ENCODE results near the gene CACNG1. TPM values are rescaled to one million over a fixed set of nuclear protein-coding genes. Genes with fewer than 3 reads are reported as not detected.
"Not testable (repeated sequence)": the region's sequence is repeated elsewhere in the genome, so short reads cannot be mapped to it uniquely, and the experiment has no call there.

CACNG1 gene
- total and polyA plus RNA-seq, 2 donors (not counting 1 experiment from before 2014, with no cell fraction given), result not detected

DNA sequence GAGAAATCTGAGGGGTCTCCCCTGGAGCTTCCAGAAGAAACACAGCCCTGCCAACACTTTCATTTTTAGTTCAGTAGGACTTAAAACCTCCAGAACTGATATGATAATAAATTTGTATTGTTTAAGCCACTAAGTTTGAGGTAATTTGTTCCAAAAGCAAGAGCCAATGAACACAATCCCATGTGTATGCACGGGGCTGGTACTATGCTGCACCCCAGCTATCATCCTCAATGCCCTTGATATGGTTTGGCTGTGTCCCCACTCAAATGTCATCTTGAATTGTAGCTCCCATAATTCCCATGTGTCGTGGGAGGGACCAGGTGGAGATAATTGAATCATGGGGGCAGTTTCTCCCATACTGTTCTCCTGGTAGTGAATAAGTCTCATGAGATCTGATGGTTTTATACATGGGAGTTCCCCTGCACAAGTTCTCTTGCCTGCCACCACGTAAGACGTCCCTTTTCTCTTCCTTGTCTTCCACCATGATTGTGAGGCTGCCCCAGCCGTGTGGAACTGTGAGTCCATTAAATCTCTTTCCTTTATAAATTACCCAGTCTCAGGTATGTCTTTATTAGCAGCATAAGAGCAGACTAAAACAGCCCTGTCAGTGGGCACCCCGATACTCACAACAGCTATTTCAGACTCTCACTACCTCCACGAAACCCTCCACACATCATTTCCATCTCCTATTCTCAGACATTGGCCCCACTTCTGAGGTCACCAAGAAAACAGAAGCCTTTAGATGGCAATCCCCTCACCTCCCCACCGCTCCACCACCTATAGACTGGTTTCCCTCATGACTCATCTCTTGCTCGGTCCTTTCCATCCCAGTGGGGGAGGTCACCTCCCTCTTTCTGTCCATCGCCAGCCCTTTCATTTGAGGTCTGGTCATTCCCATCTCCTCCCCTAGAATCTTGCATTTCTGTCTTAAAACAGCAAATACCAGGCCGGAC, 8.9 kb upstream of the CACNG1 start:
- no peaks in the 10 kb centered on the region for H3K4me1 ChIP-seq (ENCODE audit: control insufficient read depth, extremely low read depth, insufficient read depth, low read length)
- no peaks in the 10 kb centered on the region for H3K36me3 ChIP-seq (ENCODE audit: control insufficient read depth, insufficient read depth, low read length)
- H3K79me2 ChIP-seq (ENCODE audit: control insufficient read depth, insufficient read depth, low read length), result no peaks in the 10 kb centered on the region
- DNase-seq (ENCODE audit: low read depth in 2 of 2), result no peak
- H3K27ac ChIP-seq (ENCODE audit: insufficient read depth, low read length), result no peak overlapping the region
- peaks cover 3% of the 10 kb centered on the region for H3K27me3 ChIP-seq (ENCODE audit: control insufficient read depth, insufficient read depth, low read length)
- no peak overlapping the region for H3K4me3 ChIP-seq (replicated peaks in 1 of 4; ENCODE audit: control extremely low read depth in 1 of 4, insufficient read depth in 1 of 4, low read depth in 3 of 4, low read length in 4 of 4)
- no peak overlapping the region for H3K4me2 ChIP-seq (ENCODE audit: extremely low read depth, insufficient read depth, low read length)
- no peak overlapping the region for H2AFZ ChIP-seq (ENCODE audit: low read length)
- H3K9ac ChIP-seq (ENCODE audit: insufficient read depth, low read length), result no peak overlapping the region
- no peaks in the 10 kb centered on the region for H4K20me1 ChIP-seq (ENCODE audit: control insufficient read depth, extremely low read depth, insufficient read depth, low read length)
- H3K9me3 ChIP-seq (ENCODE audit: control insufficient read depth, insufficient read depth, low read depth, low read length), result no peaks in the 10 kb centered on the region
- TF ChIP-seq CTCF (conservative IDR thresholded peaks at IDR 0.05 in 1 of 2, IDR thresholded peaks at IDR 0.05 in 1 of 2; ENCODE audit: low read depth in 1 of 2, low read length in 2 of 2) (no peak), EZH2 (IDR thresholded peaks at IDR 0.05; ENCODE audit: low read length, missing control alignments) (no peak)

- Histone ChIP-seq H3K36me3 (ENCODE audit: control insufficient read depth, insufficient read depth, low read length) (no peaks in the 10 kb centered on the region), H3K79me2 (ENCODE audit: control insufficient read depth, insufficient read depth, low read length) (no peaks in the 10 kb centered on the region), H3K9ac (ENCODE audit: insufficient read depth, low read length) (no peak overlapping the region), H3K4me2 (ENCODE audit: extremely low read depth, insufficient read depth, low read length) (no peak overlapping the region), H3K4me3 (replicated peaks in 1 of 4; ENCODE audit: control extremely low read depth in 1 of 4, insufficient read depth in 1 of 4, low read depth in 3 of 4, low read length in 4 of 4) (no peak overlapping the region), H3K27me3 (ENCODE audit: control insufficient read depth, insufficient read depth, low read length) (peaks cover 8% of the 10 kb centered on the region), H3K9me3 (ENCODE audit: control insufficient read depth, insufficient read depth, low read depth, low read length) (no peaks in the 10 kb centered on the region), H2AFZ (ENCODE audit: low read length) (no peak overlapping the region), H4K20me1 (ENCODE audit: control insufficient read depth, extremely low read depth, insufficient read depth, low read length) (no peaks in the 10 kb centered on the region), H3K27ac (ENCODE audit: insufficient read depth, low read length) (no peak overlapping the region), H3K4me1 (ENCODE audit: control insufficient read depth, extremely low read depth, insufficient read depth, low read length) (no peaks in the 10 kb centered on the region)
- no peak for TF ChIP-seq CTCF (conservative IDR thresholded peaks at IDR 0.05 in 1 of 2, IDR thresholded peaks at IDR 0.05 in 1 of 2; ENCODE audit: low read depth in 1 of 2, low read length in 2 of 2)
- TF ChIP-seq EZH2 (IDR thresholded peaks at IDR 0.05; ENCODE audit: low read length, missing control alignments), result no peak
- no peak for DNase-seq (ENCODE audit: low read depth in 2 of 2)
These were observed 5.4 kb upstream of the CACNG1 start for GRCh38 chr17:67038861-67039365.

GRCh38 chr17:67040652-67041051, 3.7 kb upstream of the CACNG1 start:
- Histone ChIP-seq H2AFZ (ENCODE audit: low read length) (no peak overlapping the region), H4K20me1 (ENCODE audit: control insufficient read depth, extremely low read depth, insufficient read depth, low read length) (no peaks in the 10 kb centered on the region), H3K79me2 (ENCODE audit: control insufficient read depth, insufficient read depth, low read length) (no peaks in the 10 kb centered on the region), H3K4me2 (ENCODE audit: extremely low read depth, insufficient read depth, low read length) (no peak overlapping the region), H3K4me1 (ENCODE audit: control insufficient read depth, extremely low read depth, insufficient read depth, low read length) (no peaks in the 10 kb centered on the region), H3K27ac (ENCODE audit: insufficient read depth, low read length) (no peak overlapping the region), H3K4me3 (replicated peaks in 1 of 4; ENCODE audit: control extremely low read depth in 1 of 4, insufficient read depth in 1 of 4, low read depth in 3 of 4, low read length in 4 of 4) (no peak overlapping the region), H3K27me3 (ENCODE audit: control insufficient read depth, insufficient read depth, low read length) (peaks cover 5% of the 10 kb centered on the region), H3K9me3 (ENCODE audit: control insufficient read depth, insufficient read depth, low read depth, low read length) (no peaks in the 10 kb centered on the region), H3K36me3 (ENCODE audit: control insufficient read depth, insufficient read depth, low read length) (no peaks in the 10 kb centered on the region), H3K9ac (ENCODE audit: insufficient read depth, low read length) (no peak overlapping the region)
- DNase-seq (ENCODE audit: low read depth in 2 of 2), result no peak
- TF ChIP-seq CTCF (conservative IDR thresholded peaks at IDR 0.05 in 1 of 2, IDR thresholded peaks at IDR 0.05 in 1 of 2; ENCODE audit: low read depth in 1 of 2, low read length in 2 of 2), result no peak
- TF ChIP-seq EZH2 (IDR thresholded peaks at IDR 0.05; ENCODE audit: low read length, missing control alignments), result no peak

- H3K27me3 ChIP-seq (ENCODE audit: control insufficient read depth, insufficient read depth, low read length); H3K9me3 ChIP-seq (ENCODE audit: control insufficient read depth, insufficient read depth, low read depth, low read length); DNase-seq (ENCODE audit: low read depth in 2 of 2): not testable (repeated sequence)
These were observed 3.2 kb upstream of the CACNG1 start for GRCh38 chr17:67041119-67041518.

More at GRCh38 chr17:67041119-67041518, 3.2 kb upstream of the CACNG1 start:
- H3K36me3 ChIP-seq (ENCODE audit: control insufficient read depth, insufficient read depth, low read length); H3K4me1 ChIP-seq (ENCODE audit: control insufficient read depth, extremely low read depth, insufficient read depth, low read length); H4K20me1 ChIP-seq (ENCODE audit: control insufficient read depth, extremely low read depth, insufficient read depth, low read length); H3K79me2 ChIP-seq (ENCODE audit: control insufficient read depth, insufficient read depth, low read length); H3K4me3 ChIP-seq (replicated peaks in 1 of 4; ENCODE audit: control extremely low read depth in 1 of 4, insufficient read depth in 1 of 4, low read depth in 3 of 4, low read length in 4 of 4); H3K4me2 ChIP-seq (ENCODE audit: extremely low read depth, insufficient read depth, low read length); H3K9ac ChIP-seq (ENCODE audit: insufficient read depth, low read length); H3K27ac ChIP-seq (ENCODE audit: insufficient read depth, low read length); H2AFZ ChIP-seq (ENCODE audit: low read length): not testable (repeated sequence)

All from fibroblast of lung (primary cell).